Astrocyte (in vitro differentiated cells and primary cell): ENCODE results near the gene MEIS3. TPM values are rescaled to one million over a fixed set of nuclear protein-coding genes. Genes with fewer than 3 reads are reported as not detected.

ENCODE experiments used
- DNase-seq: peaks from one replicate; pipeline ENCODE4 v3.0.0-alpha.2; 2010; ENCODE audit warnings: low read depth
- FAIRE-seq: peaks from 2 replicates; lab custom pipeline; 2011; peaks lifted over from hg19 to GRCh38; lab: Jason Lieb, UNC
- H2AFZ ChIP-seq: 2 replicates; pipeline ENCODE4 v1.6.0; 2012; ENCODE audit warnings: low read depth, low read length, inconsistent platforms
- H3K27ac ChIP-seq: 2 replicates; pipeline ENCODE4 v1.5.1; 2011; ENCODE audit warnings: low read depth, low read length, inconsistent platforms
- H3K27me3 ChIP-seq: 2 replicates; pipeline ENCODE4 v1.6.0; 2011; ENCODE audit warnings: low read length, inconsistent platforms; ENCODE audit not compliant: insufficient read depth
- H3K36me3 ChIP-seq: 2 replicates; pipeline ENCODE4 v1.5.1; 2011; ENCODE audit warnings: low read length, inconsistent platforms; ENCODE audit not compliant: insufficient read depth
- H3K4me1 ChIP-seq: 2 replicates; pipeline ENCODE4 v1.5.1; 2011; ENCODE audit warnings: low read length, inconsistent platforms; ENCODE audit not compliant: insufficient read depth
- H3K4me2 ChIP-seq: 2 replicates; pipeline ENCODE4 v1.6.0; 2012; ENCODE audit warnings: low read length, inconsistent platforms
- H3K4me3 ChIP-seq: 2 replicates; pipeline ENCODE4 v1.5.1; 2011; ENCODE audit warnings: low read depth, mild to moderate bottlenecking, low read length, inconsistent platforms; ENCODE audit not compliant: insufficient read depth
- H3K79me2 ChIP-seq: 2 replicates; pipeline ENCODE4 v1.6.0; 2012; ENCODE audit warnings: mild to moderate bottlenecking, low read length, inconsistent platforms; ENCODE audit not compliant: insufficient read depth
- H3K9ac ChIP-seq: 2 replicates; pipeline ENCODE4 v1.6.0; 2012; ENCODE audit warnings: mild to moderate bottlenecking, low read length, inconsistent platforms
- H3K9me3 ChIP-seq: 2 replicates; pipeline ENCODE4 v1.5.1; 2012; ENCODE audit warnings: low read depth, mild to moderate bottlenecking, low read length, inconsistent platforms; ENCODE audit not compliant: insufficient read depth
- H4K20me1 ChIP-seq: 2 replicates; pipeline ENCODE4 v1.6.0; 2012; ENCODE audit warnings: low read length, inconsistent platforms; ENCODE audit not compliant: insufficient read depth
- H3K27ac Mint-ChIP-seq: one replicate; pipeline ENCODE4 v1.8.0; 2021; ENCODE audit warnings: mild to moderate bottlenecking, mixed read lengths; ENCODE audit not compliant: unreplicated experiment
- H3K27me3 Mint-ChIP-seq: one replicate; pipeline ENCODE4 v1.8.0; 2021; ENCODE audit warnings: low read depth, mixed read lengths; ENCODE audit not compliant: unreplicated experiment
- H3K36me3 Mint-ChIP-seq: one replicate; pipeline ENCODE4 v1.8.0; 2021; ENCODE audit warnings: low read depth, mixed read lengths; ENCODE audit not compliant: unreplicated experiment
- H3K4me1 Mint-ChIP-seq: one replicate; pipeline ENCODE4 v1.8.0; 2021; ENCODE audit warnings: low read depth, mixed read lengths; ENCODE audit not compliant: unreplicated experiment
- H3K4me3 Mint-ChIP-seq: one replicate; pipeline ENCODE4 v1.8.0; 2021; ENCODE audit warnings: mild to moderate bottlenecking, moderate library complexity, mixed read lengths; ENCODE audit not compliant: unreplicated experiment
- H3K9me3 Mint-ChIP-seq: one replicate; pipeline ENCODE4 v1.8.0; 2021; ENCODE audit warnings: mild to moderate bottlenecking, mixed read lengths; ENCODE audit not compliant: unreplicated experiment
- EZH2 ChIP-seq: IDR thresholded peaks from 2 replicates; pipeline ENCODE4 v1.6.1; 2012; ENCODE audit warnings: mild to moderate bottlenecking, low read length, inconsistent platforms; ENCODE audit not compliant: insufficient read depth
- total RNA-seq: library from RNA; stranded (reverse); gene quantifications from 2 replicates; pipeline ENCODE4 v1.2.1, GENCODE V29; 2021
- TF ChIP-seq, protein P1 (sequence below): IDR thresholded peaks from 2 replicates; pipeline ENCODE4 v1.5.1; 2011; ENCODE audit warnings: low read depth, mild to moderate bottlenecking, inconsistent platforms, low read length, moderate library complexity; ENCODE audit not compliant: insufficient read depth

The MEIS3 gene
- total RNA-seq, 1 donor from 2014 or later = 71.1 TPM

DNA sequence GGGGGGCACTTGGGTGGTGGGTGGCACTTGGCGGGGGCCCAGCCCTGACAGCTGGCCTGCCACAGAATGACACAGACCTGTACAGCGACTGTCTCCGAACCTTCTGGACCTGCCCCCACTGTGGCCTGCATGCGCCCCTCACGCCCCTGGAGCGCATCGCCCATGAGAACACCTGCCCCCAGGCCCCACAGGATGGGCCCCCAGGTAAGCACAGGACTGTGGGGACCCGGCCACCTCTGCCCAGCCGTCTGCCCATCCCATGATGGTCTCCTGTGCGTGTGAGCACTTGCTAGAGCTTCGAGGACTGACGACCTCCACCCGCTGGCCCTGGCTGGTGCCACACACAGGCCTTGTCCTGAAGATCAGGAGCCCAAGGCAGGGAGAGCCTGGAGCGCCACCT lies 38.2 kb downstream of the MEIS3 start:
- no peaks in the 10 kb centered on the region for H3K9me3 Mint-ChIP-seq
- peaks cover 5% of the 10 kb centered on the region for H3K36me3 ChIP-seq

DNA sequence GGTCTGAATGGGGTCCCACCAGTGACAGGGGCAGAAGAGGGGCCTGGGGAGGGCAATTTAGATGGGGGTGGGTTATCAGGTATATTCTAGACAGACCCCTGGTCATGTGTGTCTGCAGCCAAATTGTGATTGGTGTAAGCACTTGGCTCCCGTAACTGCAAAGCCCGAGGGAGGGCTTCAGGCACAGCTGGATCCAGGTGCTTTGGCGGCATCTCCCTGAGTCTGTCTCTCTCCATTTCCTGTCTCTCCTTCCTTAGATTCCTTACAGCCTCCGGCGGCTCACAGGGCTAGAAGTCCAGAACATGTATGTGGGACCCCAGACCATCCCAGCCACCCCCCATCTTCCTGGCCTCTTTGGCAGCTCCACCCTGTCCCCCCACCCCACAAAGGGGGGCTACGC lies 38.8 kb downstream of the MEIS3 start:
- no peak overlapping the region for H3K9ac ChIP-seq
- H3K4me2 ChIP-seq = no peak overlapping the region
- Mint-ChIP-seq H3K36me3 (peaks cover 14% of the 10 kb centered on the region), H3K4me1 (peaks cover 8% of the 10 kb centered on the region), H3K27me3 (no peaks in the 10 kb centered on the region), H3K9me3 (no peaks in the 10 kb centered on the region), H3K27ac (no peak overlapping the region), H3K4me3 (no peak overlapping the region)
- DNase-seq = no peak
- TF ChIP-seq, protein P1, sequence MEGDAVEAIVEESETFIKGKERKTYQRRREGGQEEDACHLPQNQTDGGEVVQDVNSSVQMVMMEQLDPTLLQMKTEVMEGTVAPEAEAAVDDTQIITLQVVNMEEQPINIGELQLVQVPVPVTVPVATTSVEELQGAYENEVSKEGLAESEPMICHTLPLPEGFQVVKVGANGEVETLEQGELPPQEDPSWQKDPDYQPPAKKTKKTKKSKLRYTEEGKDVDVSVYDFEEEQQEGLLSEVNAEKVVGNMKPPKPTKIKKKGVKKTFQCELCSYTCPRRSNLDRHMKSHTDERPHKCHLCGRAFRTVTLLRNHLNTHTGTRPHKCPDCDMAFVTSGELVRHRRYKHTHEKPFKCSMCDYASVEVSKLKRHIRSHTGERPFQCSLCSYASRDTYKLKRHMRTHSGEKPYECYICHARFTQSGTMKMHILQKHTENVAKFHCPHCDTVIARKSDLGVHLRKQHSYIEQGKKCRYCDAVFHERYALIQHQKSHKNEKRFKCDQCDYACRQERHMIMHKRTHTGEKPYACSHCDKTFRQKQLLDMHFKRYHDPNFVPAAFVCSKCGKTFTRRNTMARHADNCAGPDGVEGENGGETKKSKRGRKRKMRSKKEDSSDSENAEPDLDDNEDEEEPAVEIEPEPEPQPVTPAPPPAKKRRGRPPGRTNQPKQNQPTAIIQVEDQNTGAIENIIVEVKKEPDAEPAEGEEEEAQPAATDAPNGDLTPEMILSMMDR = no peak
- TF ChIP-seq EZH2 = no peak
- H3K4me1 ChIP-seq = no peaks in the 10 kb centered on the region
- H3K27ac ChIP-seq = no peak overlapping the region
- H3K4me3 ChIP-seq = no peak overlapping the region
- no peaks in the 10 kb centered on the region for H3K27me3 ChIP-seq
- peaks cover 6% of the 10 kb centered on the region for H4K20me1 ChIP-seq
- no peak overlapping the region for H2AFZ ChIP-seq
- no peak for FAIRE-seq
- no peaks in the 10 kb centered on the region for H3K9me3 ChIP-seq
- no peaks in the 10 kb centered on the region for H3K79me2 ChIP-seq
- H3K36me3 ChIP-seq = peaks cover 6% of the 10 kb centered on the region

More for the DNA sequence above, 38.2 kb downstream of the MEIS3 start:
- Histone ChIP-seq H3K4me3 (no peak overlapping the region), H2AFZ (no peak overlapping the region), H3K27me3 (no peaks in the 10 kb centered on the region), H3K9me3 (no peaks in the 10 kb centered on the region), H3K4me2 (no peak overlapping the region), H3K4me1 (no peaks in the 10 kb centered on the region), H3K9ac (no peak overlapping the region), H3K27ac (no peak overlapping the region), H4K20me1 (peaks cover under 1% of the 10 kb centered on the region), H3K79me2 (no peaks in the 10 kb centered on the region)
- TF ChIP-seq, protein P1 = no peak
- no peak for TF ChIP-seq EZH2
- no peak for FAIRE-seq
- H3K4me3 Mint-ChIP-seq = no peak overlapping the region
- H3K27me3 Mint-ChIP-seq = no peaks in the 10 kb centered on the region
- H3K36me3 Mint-ChIP-seq = peaks cover 13% of the 10 kb centered on the region
- peaks cover 8% of the 10 kb centered on the region for H3K4me1 Mint-ChIP-seq
- H3K27ac Mint-ChIP-seq = peak overlapping the region; percentile 91
- no peak for DNase-seq

GRCh38 chr19:47379381-47379938 lies 39.9 kb downstream of the MEIS3 start:
- H3K4me1 Mint-ChIP-seq = peaks cover 8% of the 10 kb centered on the region
- H3K4me3 Mint-ChIP-seq = no peak overlapping the region
- no peak overlapping the region for H3K27ac Mint-ChIP-seq
- FAIRE-seq (no peak), DNase-seq (no peak)
- H3K36me3 Mint-ChIP-seq = peaks cover 17% of the 10 kb centered on the region
- no peak overlapping the region for H3K4me3 ChIP-seq
- no peak overlapping the region for H2AFZ ChIP-seq
- H4K20me1 ChIP-seq = peaks cover 11% of the 10 kb centered on the region
- no peaks in the 10 kb centered on the region for H3K27me3 ChIP-seq
- no peaks in the 10 kb centered on the region for H3K79me2 ChIP-seq
- no peaks in the 10 kb centered on the region for H3K9me3 Mint-ChIP-seq
- no peak overlapping the region for H3K9ac ChIP-seq
- H3K9me3 ChIP-seq = no peaks in the 10 kb centered on the region
- no peak overlapping the region for H3K27ac ChIP-seq
- no peaks in the 10 kb centered on the region for H3K4me1 ChIP-seq
- no peaks in the 10 kb centered on the region for H3K27me3 Mint-ChIP-seq
- H3K36me3 ChIP-seq = peaks cover 6% of the 10 kb centered on the region
- H3K4me2 ChIP-seq = no peak overlapping the region
- TF ChIP-seq, protein P1 = no peak
- no peak for TF ChIP-seq EZH2
